H9 (cell line): ENCODE measurements around the gene PRORP. TPM values are rescaled to one million over a fixed set of nuclear protein-coding genes. Genes with fewer than 3 reads are reported as not detected.

Experiments
- DNase-seq: peaks from one replicate; pipeline ENCODE4 v3.0.0-alpha.2; 2017
- H2AFZ ChIP-seq: one replicate; pipeline ENCODE4 v1.6.1; 2013; ENCODE audit warnings: mild to moderate bottlenecking, low read length, control low read depth, moderate library complexity
- H2AK5ac ChIP-seq: 2 replicates; pipeline ENCODE4 v1.6.1; 2013; ENCODE audit warnings: low read length, control low read depth, mixed read lengths; ENCODE audit not compliant: insufficient read length
- H2BK120ac ChIP-seq: one replicate; pipeline ENCODE4 v1.6.1; 2013; ENCODE audit warnings: low read depth, mild to moderate bottlenecking, low read length, control low read depth, inconsistent platforms; ENCODE audit not compliant: poor library complexity, severe bottlenecking
- H2BK12ac ChIP-seq: 2 replicates; pipeline ENCODE4 v1.6.1; 2013; ENCODE audit warnings: low read length, control low read depth, mixed read lengths, low read depth; ENCODE audit not compliant: insufficient read length
- H2BK15ac ChIP-seq: 2 replicates; pipeline ENCODE4 v1.6.1; 2013; ENCODE audit warnings: low read depth, low read length, control low read depth
- H2BK20ac ChIP-seq: one replicate; pipeline ENCODE4 v1.6.1; 2013; ENCODE audit warnings: low read depth, mild to moderate bottlenecking, low read length, control low read depth, inconsistent platforms; ENCODE audit not compliant: poor library complexity, severe bottlenecking
- H2BK5ac ChIP-seq: 2 replicates; pipeline ENCODE4 v1.6.1; 2013; ENCODE audit warnings: low read length, control low read depth, mixed read lengths; ENCODE audit not compliant: insufficient read length
- H3K14ac ChIP-seq: 2 replicates; pipeline ENCODE4 v1.6.1; 2013; ENCODE audit warnings: low read length, control low read depth; ENCODE audit not compliant: insufficient read depth
- H3K18ac ChIP-seq: 2 replicates; pipeline ENCODE4 v1.6.1; 2013; ENCODE audit warnings: low read depth, mild to moderate bottlenecking, mixed read lengths, low read length, control low read depth; ENCODE audit not compliant: insufficient read length
- H3K23ac ChIP-seq: 2 replicates; pipeline ENCODE4 v1.6.1; 2013; ENCODE audit warnings: low read length, control low read depth, mixed read lengths, low read depth; ENCODE audit not compliant: insufficient read length
- H3K23me2 ChIP-seq: 2 replicates; pipeline ENCODE4 v1.6.1; 2013; ENCODE audit warnings: low read depth, mild to moderate bottlenecking, mixed read lengths, low read length, control low read depth; ENCODE audit not compliant: insufficient read length, poor library complexity, severe bottlenecking
- H3K27ac ChIP-seq: 2 replicates; pipeline ENCODE4 v1.5.1; 2013; ENCODE audit warnings: low read length, control low read depth, mixed read lengths, low read depth; ENCODE audit not compliant: insufficient read length
- H3K27me3 ChIP-seq: 2 replicates; pipeline ENCODE4 v1.6.1; 2013; ENCODE audit warnings: low read length, control low read depth, inconsistent platforms; ENCODE audit not compliant: insufficient read depth
- H3K4ac ChIP-seq: 2 replicates; pipeline ENCODE4 v1.6.1; 2013; ENCODE audit warnings: low read depth, mild to moderate bottlenecking, control low read depth, inconsistent platforms, low read length, moderate library complexity
- H3K4me1 ChIP-seq: 2 replicates; pipeline ENCODE4 v1.6.1; 2013; ENCODE audit warnings: low read length, control low read depth, inconsistent platforms; ENCODE audit not compliant: insufficient read depth
- H3K4me2 ChIP-seq: 2 replicates; pipeline ENCODE4 v1.6.1; 2013; ENCODE audit warnings: low read length, control low read depth, mixed read lengths; ENCODE audit not compliant: insufficient read length, insufficient read depth
- H3K56ac ChIP-seq: 2 replicates; pipeline ENCODE4 v1.6.1; 2013; ENCODE audit warnings: low read depth, mild to moderate bottlenecking, mixed read lengths, low read length, control low read depth; ENCODE audit not compliant: insufficient read length
- H3K79me1 ChIP-seq: 2 replicates; pipeline ENCODE4 v1.6.1; 2013; ENCODE audit warnings: low read depth, mild to moderate bottlenecking, moderate library complexity, low read length, control low read depth, inconsistent platforms; ENCODE audit not compliant: insufficient read depth, poor library complexity, severe bottlenecking
- H3K79me2 ChIP-seq: 2 replicates; pipeline ENCODE4 v1.6.1; 2013; ENCODE audit warnings: low read length, control low read depth, inconsistent platforms; ENCODE audit not compliant: insufficient read depth
- H3K9ac ChIP-seq: 2 replicates; pipeline ENCODE4 v1.6.1; 2013; ENCODE audit warnings: low read length, control low read depth, mixed read lengths; ENCODE audit not compliant: insufficient read length; ENCODE audit errors: extremely low read depth
- H3K9me3 ChIP-seq: one replicate; pipeline ENCODE4 v1.6.1; 2013; ENCODE audit warnings: low read depth, low read length, inconsistent platforms; ENCODE audit not compliant: control insufficient read depth
- H3T11ph ChIP-seq: one replicate; pipeline ENCODE4 v1.6.1; 2013; ENCODE audit warnings: mild to moderate bottlenecking, low read length, control low read depth, inconsistent platforms
- H4K20me1 ChIP-seq: one replicate; pipeline ENCODE4 v1.6.1; 2013; ENCODE audit not compliant: control insufficient read depth, insufficient read length, insufficient read depth
- H4K5ac ChIP-seq: 2 replicates; pipeline ENCODE4 v1.6.1; 2013; ENCODE audit warnings: low read depth, mild to moderate bottlenecking, mixed read lengths, low read length, control low read depth; ENCODE audit not compliant: insufficient read length
- H4K8ac ChIP-seq: replicated peaks from 2 replicates; pipeline ENCODE4 v1.6.1; 2013; ENCODE audit warnings: low read length, control low read depth, mixed read lengths, low read depth; ENCODE audit not compliant: insufficient read length
- H4K91ac ChIP-seq: 2 replicates; pipeline ENCODE4 v1.6.1; 2013; ENCODE audit warnings: low read depth, mild to moderate bottlenecking, moderate library complexity, mixed read lengths, low read length, control low read depth; ENCODE audit not compliant: insufficient read length
- H3K27ac Mint-ChIP-seq, 3 experiments: 2 replicates in 2 of 3; 3 replicates in 1 of 3; pipeline ENCODE4 v1.8.0; 2020 to 2021; ENCODE audit warnings: mixed read lengths in 3 of 3, mild to moderate bottlenecking in 1 of 3, moderate library complexity in 1 of 3
- H3K27me3 Mint-ChIP-seq: 2 replicates; pipeline ENCODE4 v1.8.0; 2021; ENCODE audit warnings: low read depth, mild to moderate bottlenecking, moderate library complexity, mixed read lengths
- H3K36me3 Mint-ChIP-seq, 3 experiments: 2 replicates in 2 of 3; 3 replicates in 1 of 3; pipeline ENCODE4 v1.8.0; 2020 to 2021; ENCODE audit warnings: low read depth in 3 of 3, mixed read lengths in 3 of 3; ENCODE audit not compliant: insufficient read depth in 1 of 3
- H3K4me1 Mint-ChIP-seq, 2 experiments: 2 replicates each; pipeline ENCODE4 v1.8.0; 2020; ENCODE audit warnings: mixed read lengths in 2 of 2
- H3K4me3 Mint-ChIP-seq, 2 experiments: 2 replicates in 1 of 2; 3 replicates in 1 of 2; pipeline ENCODE4 v1.8.0; 2020 to 2021; ENCODE audit warnings: mild to moderate bottlenecking in 2 of 2, mixed read lengths in 2 of 2, moderate library complexity in 1 of 2
- H3K9me3 Mint-ChIP-seq, 2 experiments: 2 replicates in 1 of 2; 3 replicates in 1 of 2; pipeline ENCODE4 v1.8.0; 2020; ENCODE audit warnings: mild to moderate bottlenecking in 2 of 2, mixed read lengths in 2 of 2, moderate library complexity in 1 of 2
- WGBS: extraction: QIAGEN DNeasy Blood & Tissue Kit; methylation state at CpG from one replicate; pipeline ENCODE4 v1.1.7; 2013; ENCODE audit warnings: missing lambda C conversion rate, low lambda C conversion rate, mixed read lengths; ENCODE audit not compliant: insufficient read length; ENCODE audit errors: extremely low coverage; 5-methylcytosine and 5-hydroxymethylcytosine counted together
- total RNA-seq: library from RNA; stranded (reverse); gene quantifications from 2 replicates; pipeline ENCODE4 v1.2.1, GENCODE V29; 2021
- TF ChIP-seq, protein P1 (sequence below): fragments of 200-600 bp; sonication (generic); conservative IDR thresholded peaks from 3 replicates; pipeline ENCODE4 v1.8.0; 2021; ENCODE audit warnings: antibody characterized with exemption, mild to moderate bottlenecking

The PRORP gene
- total RNA-seq, 1 experiment from 2014 or later: 37.7 TPM

DNA sequence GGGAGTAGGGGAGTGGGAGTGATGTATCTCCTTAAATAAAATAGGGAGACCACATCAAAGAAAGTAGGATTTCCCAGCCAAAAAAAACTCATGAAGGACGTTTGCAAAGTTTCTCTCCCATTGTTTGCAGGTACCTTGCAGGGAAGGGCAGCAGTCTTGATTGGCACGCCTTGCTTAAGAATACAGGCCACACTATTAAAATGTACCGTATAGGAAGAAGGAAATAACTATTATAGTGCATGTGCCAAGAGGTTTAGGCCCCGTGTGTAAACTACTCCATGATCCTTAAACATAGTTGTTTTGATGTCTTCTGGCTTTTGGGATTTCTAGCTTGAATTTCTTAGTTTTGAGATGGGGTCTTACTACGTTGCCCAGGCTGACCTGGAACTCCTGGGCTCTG is 42.5 kb downstream of the PRORP start:
- Mint-ChIP-seq H3K27ac (no peak overlapping the region; a peak in 1 of 7 replicates), H3K4me1 (no peaks in the 10 kb centered on the region), H3K4me3 (no peak overlapping the region), H3K36me3 (peaks cover 5 to 15% (median 10%) of the 10 kb centered on the region in 3 experiments; a peak in 6 of 7 replicates), H3K9me3 (no peaks in the 10 kb centered on the region; a peak in 1 of 5 replicates), H3K27me3 (no peaks in the 10 kb centered on the region)
- no peak for DNase-seq
- no peaks in the 10 kb centered on the region for H3K23me2 ChIP-seq
- no peak overlapping the region for H3K14ac ChIP-seq
- no peaks in the 10 kb centered on the region for H4K20me1 ChIP-seq
- no peak overlapping the region for H4K8ac ChIP-seq
- no peak overlapping the region for H3K4me2 ChIP-seq
- no peak overlapping the region for H3K27ac ChIP-seq
- no peaks in the 10 kb centered on the region for H3K4me1 ChIP-seq
- no peak overlapping the region for H4K91ac ChIP-seq
- H3T11ph ChIP-seq: no peak overlapping the region
- no peak overlapping the region for H3K23ac ChIP-seq
- no peaks in the 10 kb centered on the region for H3K27me3 ChIP-seq
- no peaks in the 10 kb centered on the region for H3K79me1 ChIP-seq
- H2AFZ ChIP-seq: no peak overlapping the region
- H2BK5ac ChIP-seq: no peak overlapping the region
- no peak overlapping the region for H2BK120ac ChIP-seq
- H2BK12ac ChIP-seq: no peak overlapping the region
- H3K18ac ChIP-seq: no peak overlapping the region
- H2BK20ac ChIP-seq: no peak overlapping the region
- H3K9me3 ChIP-seq: no peaks in the 10 kb centered on the region
- no peak overlapping the region for H4K5ac ChIP-seq
- no peak overlapping the region for H2AK5ac ChIP-seq
- H2BK15ac ChIP-seq: no peak overlapping the region
- H3K4ac ChIP-seq: no peak overlapping the region
- no peaks in the 10 kb centered on the region for H3K79me2 ChIP-seq
- WGBS: no CpG with 5 or more reads among the region's 5 CpGs
- TF ChIP-seq, protein P1, sequence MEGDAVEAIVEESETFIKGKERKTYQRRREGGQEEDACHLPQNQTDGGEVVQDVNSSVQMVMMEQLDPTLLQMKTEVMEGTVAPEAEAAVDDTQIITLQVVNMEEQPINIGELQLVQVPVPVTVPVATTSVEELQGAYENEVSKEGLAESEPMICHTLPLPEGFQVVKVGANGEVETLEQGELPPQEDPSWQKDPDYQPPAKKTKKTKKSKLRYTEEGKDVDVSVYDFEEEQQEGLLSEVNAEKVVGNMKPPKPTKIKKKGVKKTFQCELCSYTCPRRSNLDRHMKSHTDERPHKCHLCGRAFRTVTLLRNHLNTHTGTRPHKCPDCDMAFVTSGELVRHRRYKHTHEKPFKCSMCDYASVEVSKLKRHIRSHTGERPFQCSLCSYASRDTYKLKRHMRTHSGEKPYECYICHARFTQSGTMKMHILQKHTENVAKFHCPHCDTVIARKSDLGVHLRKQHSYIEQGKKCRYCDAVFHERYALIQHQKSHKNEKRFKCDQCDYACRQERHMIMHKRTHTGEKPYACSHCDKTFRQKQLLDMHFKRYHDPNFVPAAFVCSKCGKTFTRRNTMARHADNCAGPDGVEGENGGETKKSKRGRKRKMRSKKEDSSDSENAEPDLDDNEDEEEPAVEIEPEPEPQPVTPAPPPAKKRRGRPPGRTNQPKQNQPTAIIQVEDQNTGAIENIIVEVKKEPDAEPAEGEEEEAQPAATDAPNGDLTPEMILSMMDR: no peak
- H3K9ac ChIP-seq: no peak overlapping the region
- H3K56ac ChIP-seq: no peak overlapping the region
